Right atrium auricular region (tissue), 2 donors: ENCODE measurements around the gene PPP1R13B. TPM values are rescaled to one million over a fixed set of nuclear protein-coding genes. Genes with fewer than 3 reads are reported as not detected.

Experiments
- DNase-seq: peaks from one replicate; pipeline ENCODE4 v3.0.0-alpha.2; 2019; ENCODE audit warnings: low spot score
- H3K27ac ChIP-seq, 2 donors: fragments of 200-600 bp; sonication (generic); 1 replicate in 1 of 2; 2 replicates in 1 of 2; pipeline ENCODE4 v1.5.1; 2016 to 2019
- H3K27me3 ChIP-seq, 2 donors: fragments of 200-600 bp; sonication (generic); one replicate each; pipeline versions ENCODE4 v1.5.1 to v1.6.0; 2017 to 2019
- H3K36me3 ChIP-seq: fragments of 200-600 bp; sonication (generic); one replicate; pipeline ENCODE4 v1.5.1; 2016
- H3K4me1 ChIP-seq, 2 donors: fragments of 200-600 bp; sonication (generic); one replicate each; pipeline versions ENCODE4 v1.5.1 to v1.6.0; 2017 to 2019
- H3K4me3 ChIP-seq, 2 donors: fragments of 200-600 bp; sonication (generic); 1 replicate in 1 of 2; 2 replicates in 1 of 2; pipeline ENCODE4 v1.5.1; 2017 to 2019; ENCODE audit warnings: mild to moderate bottlenecking in 1 of 2, moderate library complexity in 1 of 2
- H3K9me3 ChIP-seq, 2 donors: fragments of 200-600 bp; sonication (generic); one replicate each; pipeline ENCODE4 v1.5.1; 2019
- CTCF ChIP-seq, 2 donors: fragments of 200-600 bp; sonication (generic); IDR thresholded peaks; one replicate each; pipeline ENCODE4 v1.5.1; 2019; ENCODE audit warnings: antibody characterized with exemption in 2 of 2
- total RNA-seq, 2 donors: library from RNA; depleted of rRNA; stranded (reverse); fragments of >200 nt; gene quantifications; one replicate each; pipeline ENCODE4 v1.1.0, GENCODE V29; 2016

PPP1R13B gene
- total RNA-seq, 2 donors from 2014 or later, result 45.7 to 47.8 TPM

GRCh38 chr14:103765526-103765925 is 81.8 kb downstream of the PPP1R13B start:
- Histone ChIP-seq H3K4me3 (no peak overlapping the region), H3K36me3 (peaks cover 18% of the 10 kb centered on the region), H3K27me3 (no peaks in the 10 kb centered on the region), H3K27ac (no peak overlapping the region), H3K4me1 (peaks cover 0 to 5% of the 10 kb centered on the region in 2 donors), H3K9me3 (no peaks in the 10 kb centered on the region)
- TF ChIP-seq CTCF (IDR thresholded peaks at IDR 0.05), result no peak
- DNase-seq, result no peak

- Histone ChIP-seq H3K4me1 (no peaks in the 10 kb centered on the region), H3K27me3 (no peaks in the 10 kb centered on the region), H3K4me3 (no peak overlapping the region), H3K27ac (no peak overlapping the region), H3K9me3 (no peaks in the 10 kb centered on the region), H3K36me3 (peaks cover 18% of the 10 kb centered on the region)
- DNase-seq, result no peak
- no peak for TF ChIP-seq CTCF (IDR thresholded peaks at IDR 0.05)
Measured at GRCh38 chr14:103763730-103764488, 83.5 kb downstream of the PPP1R13B start.

GRCh38 chr14:103762541-103762940 is 84.8 kb downstream of the PPP1R13B start:
- H3K4me3 ChIP-seq, result no peak overlapping the region
- no peaks in the 10 kb centered on the region for H3K9me3 ChIP-seq
- no peak for TF ChIP-seq CTCF (IDR thresholded peaks at IDR 0.05)
- no peak overlapping the region for H3K27ac ChIP-seq
- no peak for DNase-seq
- peaks cover 18% of the 10 kb centered on the region for H3K36me3 ChIP-seq
- no peaks in the 10 kb centered on the region for H3K4me1 ChIP-seq
- H3K27me3 ChIP-seq, result no peaks in the 10 kb centered on the region

GRCh38 chr14:103762036-103762435 is 85.3 kb downstream of the PPP1R13B start:
- Histone ChIP-seq H3K36me3 (peaks cover 18% of the 10 kb centered on the region), H3K9me3 (no peaks in the 10 kb centered on the region), H3K27me3 (no peaks in the 10 kb centered on the region), H3K4me3 (no peak overlapping the region), H3K4me1 (no peaks in the 10 kb centered on the region), H3K27ac (no peak overlapping the region)
- TF ChIP-seq CTCF (IDR thresholded peaks at IDR 0.05), result no peak
- no peak for DNase-seq

- no peak for DNase-seq
- Histone ChIP-seq H3K27ac (no peak overlapping the region), H3K4me3 (no peak overlapping the region), H3K36me3 (peaks cover 18% of the 10 kb centered on the region), H3K4me1 (no peaks in the 10 kb centered on the region), H3K9me3 (no peaks in the 10 kb centered on the region), H3K27me3 (no peaks in the 10 kb centered on the region)
- TF ChIP-seq CTCF (IDR thresholded peaks at IDR 0.05), result no peak
Measured at GRCh38 chr14:103758059-103758776, 89.2 kb downstream of the PPP1R13B start.
